Inferior parietal cortex (tissue), 1 donor: ENCODE data around the gene OLFML2A.
"Not testable (repeated sequence)": the region's sequence is repeated elsewhere in the genome, so short reads cannot be mapped to it uniquely, and the experiment has no call there.

ENCODE experiments used
- DNase-seq: peaks from one replicate; pipeline ENCODE4 v3.0.0-alpha.2; 2016; ENCODE audit errors: extremely low spot score

OLFML2A gene

GRCh38 chr9:124776954-124777648 lies at the start of gene OLFML2A:
TSS of gene OLFML2A (plus strand) at chr9:124777133. CDS start at chr9:124777271, 138 bp downstream.
- DNase-seq: no peak

DNA sequence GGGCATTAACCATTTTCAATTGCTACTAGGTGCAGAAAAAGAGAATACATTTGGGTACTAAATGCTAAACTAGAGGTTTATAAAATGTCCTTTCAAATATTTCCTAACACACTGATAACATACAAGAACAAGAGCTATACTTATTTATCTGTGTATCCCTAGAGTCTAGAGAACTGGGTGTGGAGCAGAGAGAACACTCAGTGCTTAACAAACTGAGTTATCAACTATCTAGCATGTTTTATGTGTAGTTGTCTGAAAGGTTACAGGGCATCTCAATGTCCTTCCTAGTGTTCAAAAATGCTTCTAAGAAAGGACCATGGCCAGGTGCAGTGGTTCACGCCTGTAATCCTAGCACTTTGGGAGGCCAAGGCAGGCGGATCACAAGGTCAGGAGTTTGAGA lies 46.2 kb upstream of the OLFML2A start:
- no peak for DNase-seq

GRCh38 chr9:124733964-124734740 lies 42.8 kb upstream of the OLFML2A start:
- no peak for DNase-seq

DNA sequence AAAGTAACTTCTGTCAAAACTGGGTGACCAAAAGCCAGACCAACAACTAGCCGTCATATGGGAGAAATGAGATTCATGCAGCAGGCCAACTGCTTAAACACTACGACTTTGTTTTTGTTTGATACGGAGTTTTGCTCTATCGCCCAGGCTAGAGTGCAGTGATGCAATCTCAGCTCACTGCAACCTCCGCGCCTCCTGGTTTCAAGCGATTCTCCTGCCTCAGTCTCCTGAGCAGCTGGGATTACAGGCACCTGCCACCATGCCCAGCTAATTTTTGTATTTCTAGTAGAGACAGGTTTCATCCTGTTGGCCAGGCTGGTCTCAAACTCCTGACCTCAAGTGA lies 42.2 kb upstream of the OLFML2A start:
- DNase-seq: not testable (repeated sequence)

- no peak for DNase-seq
Measured at GRCh38 chr9:124735121-124735520, 41.8 kb upstream of the OLFML2A start.

DNA sequence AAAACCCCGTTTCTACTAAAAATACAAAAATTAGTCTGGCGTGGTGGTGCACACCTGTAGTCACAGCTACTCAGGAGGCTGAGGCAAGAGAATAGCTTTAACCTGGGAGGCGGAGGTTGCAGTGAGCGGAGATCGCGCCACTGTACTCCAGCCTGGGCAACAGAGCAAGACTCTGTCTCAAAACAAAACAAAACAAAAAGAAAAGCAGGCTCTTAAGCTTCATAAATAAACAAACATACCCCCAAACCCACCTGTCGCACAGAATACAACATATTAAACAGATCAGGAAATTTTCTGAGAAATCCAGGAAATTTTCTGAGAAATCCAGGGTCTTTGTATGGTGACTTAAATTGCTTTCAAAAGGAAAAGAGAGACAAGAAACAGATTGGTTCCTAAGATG lies 38.9 kb upstream of the OLFML2A start:
- not testable (repeated sequence) for DNase-seq

- DNase-seq: no peak
Measured at GRCh38 chr9:124739360-124739759, 37.6 kb upstream of the OLFML2A start.

GRCh38 chr9:124741149-124741548 lies 35.8 kb upstream of the OLFML2A start:
- DNase-seq: no peak

DNA sequence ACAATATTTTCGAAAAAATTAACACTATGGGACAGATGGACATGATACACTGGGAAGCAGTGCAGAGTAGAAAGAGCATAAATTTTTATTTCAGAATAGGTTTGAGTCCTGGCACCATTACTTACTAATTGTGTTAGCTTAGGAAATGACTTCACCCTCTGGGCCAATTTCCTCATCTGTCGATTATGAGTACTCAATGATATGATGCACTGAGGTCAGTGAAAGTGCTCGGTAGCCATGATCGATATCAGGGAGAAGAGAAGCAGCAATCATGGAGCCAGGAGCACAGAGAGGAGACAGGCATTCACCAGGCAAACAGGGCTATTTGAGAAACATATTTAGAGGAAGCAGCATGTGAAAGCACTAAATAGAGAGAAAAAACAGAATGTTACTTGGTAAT lies 35.3 kb upstream of the OLFML2A start:
- DNase-seq: no peak

DNA sequence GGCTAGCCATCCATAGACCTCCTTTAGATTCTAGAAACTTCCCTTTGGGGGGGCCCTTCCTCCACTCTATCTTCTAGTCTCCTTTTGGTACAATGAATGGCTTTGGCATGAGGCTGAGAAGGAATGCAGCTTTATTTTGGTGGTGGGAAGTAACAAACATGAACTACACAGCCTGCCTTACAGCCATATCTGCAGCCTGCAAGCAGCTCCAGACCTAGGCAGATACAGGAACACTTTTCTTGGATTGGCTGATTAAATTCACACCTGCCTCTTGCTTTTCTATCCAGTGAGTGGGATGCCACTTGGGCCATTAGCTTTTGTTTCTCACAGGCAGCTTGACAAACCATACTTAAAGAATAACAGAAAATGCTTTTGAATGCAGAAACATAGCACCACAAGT lies 34.0 kb upstream of the OLFML2A start:
- no peak for DNase-seq

DNA sequence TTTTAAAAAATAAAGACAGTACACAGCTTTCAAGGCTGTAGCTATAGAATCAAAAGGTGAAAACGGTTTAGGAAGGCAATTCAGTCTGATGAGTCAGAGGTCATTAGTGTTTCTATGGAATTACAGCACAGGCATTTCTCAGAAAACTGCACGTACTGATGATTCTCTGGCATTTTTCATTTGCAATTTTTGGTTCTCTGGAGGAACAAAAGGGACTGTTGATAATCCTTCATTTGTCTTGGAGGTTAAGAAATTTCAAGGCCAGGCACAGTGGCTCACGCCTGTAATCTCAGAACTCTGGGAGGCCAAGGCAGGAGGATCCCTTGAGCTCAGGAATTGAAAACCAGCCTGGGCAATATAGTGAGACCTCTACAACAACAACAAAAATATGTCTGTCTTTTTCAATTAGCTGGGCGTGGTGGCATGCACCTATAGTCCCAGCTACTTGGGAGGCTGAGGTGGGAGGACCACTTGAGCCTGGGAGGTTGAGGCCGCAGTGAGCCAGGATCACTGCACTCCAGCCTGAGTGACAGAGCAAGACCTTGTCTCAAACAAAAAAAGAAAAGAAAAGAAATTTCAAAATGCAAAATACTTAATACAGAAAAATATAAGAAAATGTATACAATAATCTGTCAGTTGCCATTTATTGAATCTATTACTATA lies 33.1 kb upstream of the OLFML2A start:
- no peak for DNase-seq

DNA sequence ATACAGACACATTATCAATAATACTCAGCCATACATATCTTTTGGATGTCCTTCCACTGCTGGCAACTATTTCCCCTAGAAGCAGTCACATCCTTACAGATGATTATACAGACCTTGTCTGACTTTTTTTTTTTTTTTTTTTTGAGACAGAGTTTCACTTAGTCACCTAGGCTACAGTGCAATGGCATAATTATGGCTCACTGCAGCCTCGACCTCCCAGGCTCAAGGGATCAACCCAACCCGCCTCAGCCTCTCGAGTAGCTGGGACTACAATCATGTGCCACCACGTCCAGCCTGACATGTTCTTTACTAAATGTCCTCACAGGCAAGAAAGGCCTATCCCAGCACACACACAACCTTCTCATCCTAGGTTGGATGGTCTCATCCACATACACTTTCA lies 29.9 kb upstream of the OLFML2A start:
- DNase-seq: no peak

DNA sequence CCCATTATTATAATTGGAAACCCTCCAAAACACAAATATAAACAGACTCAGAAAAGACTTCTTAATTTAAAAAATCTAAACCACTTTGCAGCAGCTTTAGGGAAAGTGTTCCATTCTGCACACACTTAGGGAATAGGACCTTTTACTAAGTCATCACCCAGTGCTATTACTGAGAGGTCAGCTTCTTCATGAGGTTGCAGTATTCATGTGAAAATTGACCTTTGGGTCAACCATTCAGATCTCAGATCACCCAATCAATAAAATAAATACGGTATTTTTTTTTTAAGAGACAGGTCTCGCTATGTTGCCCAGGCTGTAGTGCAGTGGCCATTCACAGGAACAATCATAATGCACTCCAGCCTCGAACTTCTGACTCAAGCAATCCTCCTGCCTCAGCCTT lies 27.6 kb upstream of the OLFML2A start:
- DNase-seq: no peak

DNA sequence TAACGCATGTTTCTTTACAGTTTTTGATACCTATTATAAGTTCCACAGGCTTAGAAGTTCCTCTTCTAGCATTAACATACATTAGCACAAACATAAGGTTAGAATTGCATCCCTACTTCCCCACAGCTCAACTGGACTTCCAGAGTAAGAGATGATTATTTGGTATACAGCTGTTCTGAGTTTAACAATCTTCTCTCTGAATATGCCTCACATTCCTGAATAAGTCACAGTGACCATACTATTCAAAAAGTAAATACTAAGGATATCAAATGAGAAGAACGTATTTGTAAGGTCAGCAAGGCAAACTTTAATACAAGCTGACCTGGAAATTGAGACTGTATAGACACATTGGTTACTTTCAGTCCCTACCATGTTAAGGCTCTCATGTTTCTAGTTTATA lies 27.2 kb upstream of the OLFML2A start:
- DNase-seq: no peak

DNA sequence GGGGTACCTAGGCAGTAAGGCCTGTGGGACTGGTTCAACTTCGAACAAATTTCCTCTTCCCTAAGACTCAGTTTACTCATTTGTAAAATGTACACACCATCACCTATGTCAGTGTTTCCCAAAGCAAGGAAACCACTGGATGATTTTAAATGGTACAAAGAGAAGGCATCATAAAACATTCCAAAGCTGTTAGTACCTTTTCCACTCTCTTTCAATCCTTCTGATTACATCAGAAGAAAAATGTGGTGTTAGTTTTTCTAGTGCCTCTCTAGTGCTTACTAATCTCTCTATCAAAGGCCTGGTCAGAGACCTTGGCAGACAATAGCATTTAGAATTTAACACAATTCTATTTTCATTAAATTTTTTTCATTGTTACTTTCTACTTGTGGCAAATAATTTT lies 24.0 kb upstream of the OLFML2A start:
- DNase-seq: no peak

DNA sequence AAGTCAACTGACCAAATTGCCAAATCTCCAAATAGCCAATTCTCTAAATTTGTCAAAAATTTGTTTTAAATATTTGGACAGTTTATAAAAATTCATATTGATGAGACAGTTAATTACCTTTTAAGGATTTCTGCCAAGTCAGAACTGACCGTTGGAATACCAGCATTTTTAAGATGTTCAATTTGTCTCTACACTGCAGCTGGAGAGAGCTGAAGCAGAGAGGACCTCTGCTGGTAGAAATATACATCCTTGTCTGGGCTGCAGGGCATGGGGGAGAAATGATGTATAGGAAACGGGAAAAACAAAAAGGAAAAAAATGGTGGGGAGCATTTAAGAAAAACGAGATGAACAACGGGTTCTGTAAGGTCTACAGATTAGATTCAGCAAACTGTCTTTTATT lies 22.6 kb upstream of the OLFML2A start:
- DNase-seq: no peak

- DNase-seq: no peak
Measured at GRCh38 chr9:124755061-124755460, 21.9 kb upstream of the OLFML2A start.

DNA sequence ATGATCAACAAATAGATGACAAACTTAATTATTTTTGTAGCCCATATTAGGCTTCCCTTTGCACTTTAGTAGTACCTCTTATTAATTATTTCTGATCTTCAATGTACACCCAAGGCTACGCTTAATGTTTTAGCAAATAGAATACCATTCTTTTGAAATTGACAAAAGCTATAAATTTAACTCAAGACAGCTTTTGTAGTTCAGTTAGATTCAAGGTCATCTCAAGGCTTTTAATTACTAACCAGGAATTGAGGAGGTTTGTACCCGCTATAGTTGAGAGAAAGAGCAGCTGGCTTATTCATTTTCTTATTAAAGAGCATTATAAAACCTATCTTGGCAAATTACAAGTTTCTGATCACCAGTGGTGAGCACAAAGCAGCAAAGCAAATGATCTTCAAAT lies 20.9 kb upstream of the OLFML2A start:
- no peak for DNase-seq

DNA sequence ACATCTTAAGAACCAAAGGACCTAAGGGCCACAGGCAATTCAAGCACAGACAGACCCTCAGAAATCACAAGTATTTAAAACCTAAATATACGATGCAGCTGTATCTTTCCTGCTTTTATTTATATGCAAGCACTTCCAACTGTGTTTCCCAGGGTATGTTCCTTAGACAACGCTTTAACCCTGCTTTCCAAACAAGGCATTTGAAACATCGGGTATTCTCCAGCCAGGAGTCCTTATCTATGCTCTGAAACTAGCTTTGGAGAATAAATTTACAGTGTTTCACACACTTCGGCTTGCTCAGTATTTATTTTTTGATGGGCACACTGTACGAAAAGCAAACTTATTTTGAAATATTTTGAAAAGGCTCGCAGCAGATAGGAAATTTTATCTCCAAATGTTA lies 19.3 kb upstream of the OLFML2A start:
- DNase-seq: no peak

DNA sequence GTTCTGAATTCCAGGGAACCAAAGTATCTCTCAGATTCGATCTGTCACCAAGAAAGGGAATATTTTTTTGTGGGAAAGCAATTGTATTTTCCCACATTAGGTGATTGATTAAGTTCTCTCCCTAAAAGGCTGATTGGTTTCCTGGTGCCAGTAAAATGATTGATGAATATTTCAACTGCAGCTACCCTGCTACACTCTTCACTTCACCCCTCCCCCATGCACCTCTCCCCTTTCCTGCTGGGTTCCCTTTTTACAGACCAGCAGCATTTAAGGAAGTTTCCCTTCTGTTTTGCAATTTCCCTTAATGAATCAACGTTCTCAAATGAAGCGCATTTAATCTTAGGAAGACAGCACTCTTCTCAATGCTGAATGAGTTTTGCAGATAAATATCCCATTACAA lies 18.9 kb upstream of the OLFML2A start:
- DNase-seq: no peak

DNA sequence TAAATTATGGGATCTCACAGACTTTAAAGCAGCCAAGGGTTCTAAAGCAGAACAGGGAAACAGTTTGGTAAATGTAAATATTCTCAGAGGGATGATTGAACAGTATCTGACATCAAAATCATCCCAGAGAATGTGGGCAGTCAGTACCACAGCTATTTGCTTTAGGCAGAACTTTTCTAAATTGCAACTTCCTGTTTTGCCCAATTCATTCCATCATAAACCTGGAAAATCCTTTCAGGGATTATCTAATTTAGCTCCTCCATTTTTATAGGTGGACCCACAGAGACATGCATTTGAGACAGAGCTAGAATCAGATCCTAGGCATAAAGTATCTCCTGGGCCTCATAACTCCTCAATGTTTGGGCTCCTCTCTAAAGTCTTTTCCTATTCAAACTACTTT lies 18.2 kb upstream of the OLFML2A start:
- DNase-seq: no peak

- no peak for DNase-seq
Measured at GRCh38 chr9:124759327-124759726, 17.6 kb upstream of the OLFML2A start.

- DNase-seq: no peak
Measured at GRCh38 chr9:124760719-124761118, 16.2 kb upstream of the OLFML2A start.
